H9 (cell line): ENCODE measurements around the gene TMEM271. TPM values are rescaled to one million over a fixed set of nuclear protein-coding genes. Genes with fewer than 3 reads are reported as not detected.

Experiments used
- DNase-seq: peaks from one replicate; pipeline ENCODE4 v3.0.0-alpha.2; 2017
- H2AFZ ChIP-seq: one replicate; pipeline ENCODE4 v1.6.1; 2013; ENCODE audit warnings: mild to moderate bottlenecking, low read length, control low read depth, moderate library complexity
- H2AK5ac ChIP-seq: 2 replicates; pipeline ENCODE4 v1.6.1; 2013; ENCODE audit warnings: low read length, control low read depth, mixed read lengths; ENCODE audit not compliant: insufficient read length
- H2BK120ac ChIP-seq: one replicate; pipeline ENCODE4 v1.6.1; 2013; ENCODE audit warnings: low read depth, mild to moderate bottlenecking, low read length, control low read depth, inconsistent platforms; ENCODE audit not compliant: poor library complexity, severe bottlenecking
- H2BK12ac ChIP-seq: 2 replicates; pipeline ENCODE4 v1.6.1; 2013; ENCODE audit warnings: low read length, control low read depth, mixed read lengths, low read depth; ENCODE audit not compliant: insufficient read length
- H2BK15ac ChIP-seq: 2 replicates; pipeline ENCODE4 v1.6.1; 2013; ENCODE audit warnings: low read depth, low read length, control low read depth
- H2BK20ac ChIP-seq: one replicate; pipeline ENCODE4 v1.6.1; 2013; ENCODE audit warnings: low read depth, mild to moderate bottlenecking, low read length, control low read depth, inconsistent platforms; ENCODE audit not compliant: poor library complexity, severe bottlenecking
- H2BK5ac ChIP-seq: 2 replicates; pipeline ENCODE4 v1.6.1; 2013; ENCODE audit warnings: low read length, control low read depth, mixed read lengths; ENCODE audit not compliant: insufficient read length
- H3K14ac ChIP-seq: 2 replicates; pipeline ENCODE4 v1.6.1; 2013; ENCODE audit warnings: low read length, control low read depth; ENCODE audit not compliant: insufficient read depth
- H3K18ac ChIP-seq: 2 replicates; pipeline ENCODE4 v1.6.1; 2013; ENCODE audit warnings: low read depth, mild to moderate bottlenecking, mixed read lengths, low read length, control low read depth; ENCODE audit not compliant: insufficient read length
- H3K23ac ChIP-seq: 2 replicates; pipeline ENCODE4 v1.6.1; 2013; ENCODE audit warnings: low read length, control low read depth, mixed read lengths, low read depth; ENCODE audit not compliant: insufficient read length
- H3K23me2 ChIP-seq: 2 replicates; pipeline ENCODE4 v1.6.1; 2013; ENCODE audit warnings: low read depth, mild to moderate bottlenecking, mixed read lengths, low read length, control low read depth; ENCODE audit not compliant: insufficient read length, poor library complexity, severe bottlenecking
- H3K27ac ChIP-seq: 2 replicates; pipeline ENCODE4 v1.5.1; 2013; ENCODE audit warnings: low read length, control low read depth, mixed read lengths, low read depth; ENCODE audit not compliant: insufficient read length
- H3K27me3 ChIP-seq: 2 replicates; pipeline ENCODE4 v1.6.1; 2013; ENCODE audit warnings: low read length, control low read depth, inconsistent platforms; ENCODE audit not compliant: insufficient read depth
- H3K4ac ChIP-seq: 2 replicates; pipeline ENCODE4 v1.6.1; 2013; ENCODE audit warnings: low read depth, mild to moderate bottlenecking, control low read depth, inconsistent platforms, low read length, moderate library complexity
- H3K4me1 ChIP-seq: 2 replicates; pipeline ENCODE4 v1.6.1; 2013; ENCODE audit warnings: low read length, control low read depth, inconsistent platforms; ENCODE audit not compliant: insufficient read depth
- H3K4me2 ChIP-seq: 2 replicates; pipeline ENCODE4 v1.6.1; 2013; ENCODE audit warnings: low read length, control low read depth, mixed read lengths; ENCODE audit not compliant: insufficient read length, insufficient read depth
- H3K56ac ChIP-seq: 2 replicates; pipeline ENCODE4 v1.6.1; 2013; ENCODE audit warnings: low read depth, mild to moderate bottlenecking, mixed read lengths, low read length, control low read depth; ENCODE audit not compliant: insufficient read length
- H3K79me1 ChIP-seq: 2 replicates; pipeline ENCODE4 v1.6.1; 2013; ENCODE audit warnings: low read depth, mild to moderate bottlenecking, moderate library complexity, low read length, control low read depth, inconsistent platforms; ENCODE audit not compliant: insufficient read depth, poor library complexity, severe bottlenecking
- H3K79me2 ChIP-seq: 2 replicates; pipeline ENCODE4 v1.6.1; 2013; ENCODE audit warnings: low read length, control low read depth, inconsistent platforms; ENCODE audit not compliant: insufficient read depth
- H3K9ac ChIP-seq: 2 replicates; pipeline ENCODE4 v1.6.1; 2013; ENCODE audit warnings: low read length, control low read depth, mixed read lengths; ENCODE audit not compliant: insufficient read length; ENCODE audit errors: extremely low read depth
- H3K9me3 ChIP-seq: one replicate; pipeline ENCODE4 v1.6.1; 2013; ENCODE audit warnings: low read depth, low read length, inconsistent platforms; ENCODE audit not compliant: control insufficient read depth
- H3T11ph ChIP-seq: one replicate; pipeline ENCODE4 v1.6.1; 2013; ENCODE audit warnings: mild to moderate bottlenecking, low read length, control low read depth, inconsistent platforms
- H4K20me1 ChIP-seq: one replicate; pipeline ENCODE4 v1.6.1; 2013; ENCODE audit not compliant: control insufficient read depth, insufficient read length, insufficient read depth
- H4K5ac ChIP-seq: 2 replicates; pipeline ENCODE4 v1.6.1; 2013; ENCODE audit warnings: low read depth, mild to moderate bottlenecking, mixed read lengths, low read length, control low read depth; ENCODE audit not compliant: insufficient read length
- H4K8ac ChIP-seq: replicated peaks from 2 replicates; pipeline ENCODE4 v1.6.1; 2013; ENCODE audit warnings: low read length, control low read depth, mixed read lengths, low read depth; ENCODE audit not compliant: insufficient read length
- H4K91ac ChIP-seq: 2 replicates; pipeline ENCODE4 v1.6.1; 2013; ENCODE audit warnings: low read depth, mild to moderate bottlenecking, moderate library complexity, mixed read lengths, low read length, control low read depth; ENCODE audit not compliant: insufficient read length
- H3K27ac Mint-ChIP-seq, 3 experiments: 2 replicates in 2 of 3; 3 replicates in 1 of 3; pipeline ENCODE4 v1.8.0; 2020 to 2021; ENCODE audit warnings: mixed read lengths in 3 of 3, mild to moderate bottlenecking in 1 of 3, moderate library complexity in 1 of 3
- H3K27me3 Mint-ChIP-seq: 2 replicates; pipeline ENCODE4 v1.8.0; 2021; ENCODE audit warnings: low read depth, mild to moderate bottlenecking, moderate library complexity, mixed read lengths
- H3K36me3 Mint-ChIP-seq, 3 experiments: 2 replicates in 2 of 3; 3 replicates in 1 of 3; pipeline ENCODE4 v1.8.0; 2020 to 2021; ENCODE audit warnings: low read depth in 3 of 3, mixed read lengths in 3 of 3; ENCODE audit not compliant: insufficient read depth in 1 of 3
- H3K4me1 Mint-ChIP-seq, 2 experiments: 2 replicates each; pipeline ENCODE4 v1.8.0; 2020; ENCODE audit warnings: mixed read lengths in 2 of 2
- H3K4me3 Mint-ChIP-seq, 2 experiments: 2 replicates in 1 of 2; 3 replicates in 1 of 2; pipeline ENCODE4 v1.8.0; 2020 to 2021; ENCODE audit warnings: mild to moderate bottlenecking in 2 of 2, mixed read lengths in 2 of 2, moderate library complexity in 1 of 2
- H3K9me3 Mint-ChIP-seq, 2 experiments: 2 replicates in 1 of 2; 3 replicates in 1 of 2; pipeline ENCODE4 v1.8.0; 2020; ENCODE audit warnings: mild to moderate bottlenecking in 2 of 2, mixed read lengths in 2 of 2, moderate library complexity in 1 of 2
- WGBS: extraction: QIAGEN DNeasy Blood & Tissue Kit; methylation state at CpG from one replicate; pipeline ENCODE4 v1.1.7; 2013; ENCODE audit warnings: missing lambda C conversion rate, low lambda C conversion rate, mixed read lengths; ENCODE audit not compliant: insufficient read length; ENCODE audit errors: extremely low coverage; 5-methylcytosine and 5-hydroxymethylcytosine counted together
- total RNA-seq: library from RNA; stranded (reverse); gene quantifications from 2 replicates; pipeline ENCODE4 v1.2.1, GENCODE V29; 2021
- TF ChIP-seq, protein P1 (sequence below): fragments of 200-600 bp; sonication (generic); conservative IDR thresholded peaks from 3 replicates; pipeline ENCODE4 v1.8.0; 2021; ENCODE audit warnings: antibody characterized with exemption, mild to moderate bottlenecking

Gene TMEM271
- total RNA-seq, 1 experiment from 2014 or later, result 0.09 TPM

DNA sequence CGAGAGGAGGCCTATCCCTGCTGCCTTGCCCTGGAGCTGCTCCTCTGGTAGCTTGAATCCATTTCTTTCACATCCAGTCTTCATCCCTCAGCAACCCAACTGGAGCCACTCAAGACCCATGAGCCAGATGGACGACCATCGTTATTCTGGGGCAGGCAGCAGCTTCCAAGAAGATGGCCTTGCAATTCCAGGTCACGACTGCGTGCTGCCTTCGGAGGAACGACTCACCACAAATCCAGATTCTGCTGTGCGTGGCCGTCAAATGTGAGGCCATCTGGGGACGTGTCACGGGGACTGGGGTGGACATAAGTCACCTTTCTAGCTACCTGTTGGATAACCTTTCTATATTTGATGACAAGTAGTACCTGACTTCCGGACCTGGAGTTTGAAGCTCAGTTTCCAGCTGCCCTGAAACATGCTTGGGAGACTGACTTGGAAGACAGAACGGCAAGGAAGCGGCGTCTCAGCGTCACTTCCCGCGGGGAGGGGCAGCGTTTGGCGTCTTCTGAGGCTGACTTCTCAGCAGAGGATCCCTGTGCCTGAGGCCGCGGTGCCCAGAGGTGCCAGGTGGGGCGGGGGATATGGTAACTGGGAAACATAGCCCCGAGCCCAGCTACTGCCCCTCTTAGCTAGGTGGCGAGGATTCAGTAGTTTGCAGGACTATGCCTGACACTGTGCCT, 11.7 kb upstream of the TMEM271 start:
- TF ChIP-seq, protein P1, sequence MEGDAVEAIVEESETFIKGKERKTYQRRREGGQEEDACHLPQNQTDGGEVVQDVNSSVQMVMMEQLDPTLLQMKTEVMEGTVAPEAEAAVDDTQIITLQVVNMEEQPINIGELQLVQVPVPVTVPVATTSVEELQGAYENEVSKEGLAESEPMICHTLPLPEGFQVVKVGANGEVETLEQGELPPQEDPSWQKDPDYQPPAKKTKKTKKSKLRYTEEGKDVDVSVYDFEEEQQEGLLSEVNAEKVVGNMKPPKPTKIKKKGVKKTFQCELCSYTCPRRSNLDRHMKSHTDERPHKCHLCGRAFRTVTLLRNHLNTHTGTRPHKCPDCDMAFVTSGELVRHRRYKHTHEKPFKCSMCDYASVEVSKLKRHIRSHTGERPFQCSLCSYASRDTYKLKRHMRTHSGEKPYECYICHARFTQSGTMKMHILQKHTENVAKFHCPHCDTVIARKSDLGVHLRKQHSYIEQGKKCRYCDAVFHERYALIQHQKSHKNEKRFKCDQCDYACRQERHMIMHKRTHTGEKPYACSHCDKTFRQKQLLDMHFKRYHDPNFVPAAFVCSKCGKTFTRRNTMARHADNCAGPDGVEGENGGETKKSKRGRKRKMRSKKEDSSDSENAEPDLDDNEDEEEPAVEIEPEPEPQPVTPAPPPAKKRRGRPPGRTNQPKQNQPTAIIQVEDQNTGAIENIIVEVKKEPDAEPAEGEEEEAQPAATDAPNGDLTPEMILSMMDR, result no peak
- Histone ChIP-seq H3K9ac (no peak overlapping the region), H3K18ac (no peak overlapping the region), H2BK120ac (no peak overlapping the region), H3T11ph (no peak overlapping the region), H3K9me3 (no peaks in the 10 kb centered on the region), H3K56ac (no peak overlapping the region), H3K79me1 (no peaks in the 10 kb centered on the region), H3K79me2 (no peaks in the 10 kb centered on the region), H3K14ac (no peak overlapping the region), H2AFZ (no peak overlapping the region), H3K27me3 (no peaks in the 10 kb centered on the region), H3K23me2 (no peaks in the 10 kb centered on the region), H2BK12ac (no peak overlapping the region), H3K4ac (no peak overlapping the region), H4K91ac (no peak overlapping the region), H2BK20ac (no peak overlapping the region), H3K4me1 (no peaks in the 10 kb centered on the region), H3K23ac (no peak overlapping the region), H2AK5ac (no peak overlapping the region), H3K27ac (no peak overlapping the region), H4K8ac (no peak overlapping the region), H4K20me1 (no peaks in the 10 kb centered on the region), H2BK15ac (no peak overlapping the region), H2BK5ac (no peak overlapping the region), H3K4me2 (no peak overlapping the region), H4K5ac (no peak overlapping the region)
- DNase-seq, result no peak
- Mint-ChIP-seq H3K36me3 (peaks cover 0 to 3% (median 0%) of the 10 kb centered on the region in 3 experiments; a peak in 2 of 7 replicates), H3K4me1 (peaks cover 0 to 3% of the 10 kb centered on the region in 2 experiments; a peak in 2 of 4 replicates), H3K27ac (no peak overlapping the region), H3K4me3 (no peak overlapping the region), H3K9me3 (peaks cover 13 to 15% of the 10 kb centered on the region in 2 experiments), H3K27me3 (peaks cover 53% of the 10 kb centered on the region)
- WGBS, result no CpG with 5 or more reads among the region's 25 CpGs
